Stimulated activated CD8-positive, alpha-beta memory T cell treated with anti-CD3 and anti-CD28 coated beads, Interleukin-2, amount 100 ng/mL, for 48 hours (primary cell): ENCODE data around the gene DHX9.

ENCODE experiments used
- DNase-seq, 2 donors: peaks; one replicate each; pipeline ENCODE4 v3.0.0-alpha.2; 2020; ENCODE audit warnings: low read depth in 2 of 2

The DHX9 gene

GRCh38 chr1:182841368-182841988, 2.3 kb downstream of the DHX9 start:
- no peak for DNase-seq

GRCh38 chr1:182842265-182842664, 3.1 kb downstream of the DHX9 start:
- DNase-seq = no peak

GRCh38 chr1:182845379-182845778, 6.2 kb downstream of the DHX9 start:
- DNase-seq = no peak

- DNase-seq = no peak
These were observed 6.7 kb downstream of the DHX9 start for GRCh38 chr1:182845894-182846293.

GRCh38 chr1:182847105-182847504, 8.0 kb downstream of the DHX9 start:
- DNase-seq = no peak

- DNase-seq = no peak
These were observed 9.6 kb downstream of the DHX9 start for GRCh38 chr1:182848736-182849135.

GRCh38 chr1:182850319-182850718, 11.2 kb downstream of the DHX9 start:
- no peak for DNase-seq

GRCh38 chr1:182851825-182852224, 12.7 kb downstream of the DHX9 start:
- no peak for DNase-seq

- DNase-seq = no peak
These were observed 16.8 kb downstream of the DHX9 start for GRCh38 chr1:182855911-182856310.

GRCh38 chr1:182857212-182857611, 18.1 kb downstream of the DHX9 start:
- DNase-seq = no peak

- DNase-seq = no peak
These were observed 21.5 kb downstream of the DHX9 start for GRCh38 chr1:182860658-182861057.

- DNase-seq = no peak
These were observed 22.8 kb downstream of the DHX9 start for GRCh38 chr1:182861994-182862393.

- no peak for DNase-seq
These were observed 23.7 kb downstream of the DHX9 start for GRCh38 chr1:182862827-182863226.

GRCh38 chr1:182863940-182864339, 24.8 kb downstream of the DHX9 start:
- no peak for DNase-seq

- no peak for DNase-seq
These were observed 28.7 kb downstream of the DHX9 start for GRCh38 chr1:182867861-182868260.

GRCh38 chr1:182869241-182869666, 30.1 kb downstream of the DHX9 start:
- DNase-seq = no peak

- no peak for DNase-seq
These were observed 33.7 kb downstream of the DHX9 start for GRCh38 chr1:182872881-182873280.

- no peak for DNase-seq
These were observed 36.7 kb downstream of the DHX9 start for GRCh38 chr1:182875889-182876288.

- DNase-seq = no peak
These were observed 38.2 kb downstream of the DHX9 start for GRCh38 chr1:182877331-182877730.

- no peak for DNase-seq
These were observed 38.7 kb downstream of the DHX9 start for GRCh38 chr1:182877842-182878241.

- no peak for DNase-seq
These were observed 45.7 kb downstream of the DHX9 start for GRCh38 chr1:182884872-182885271.

GRCh38 chr1:182885591-182885990, 46.4 kb downstream of the DHX9 start:
- DNase-seq = no peak

GRCh38 chr1:182886985-182887384, 47.8 kb downstream of the DHX9 start:
- no peak for DNase-seq
